ENCODE data around the gene IRS1.

IRS1 gene

DNA sequence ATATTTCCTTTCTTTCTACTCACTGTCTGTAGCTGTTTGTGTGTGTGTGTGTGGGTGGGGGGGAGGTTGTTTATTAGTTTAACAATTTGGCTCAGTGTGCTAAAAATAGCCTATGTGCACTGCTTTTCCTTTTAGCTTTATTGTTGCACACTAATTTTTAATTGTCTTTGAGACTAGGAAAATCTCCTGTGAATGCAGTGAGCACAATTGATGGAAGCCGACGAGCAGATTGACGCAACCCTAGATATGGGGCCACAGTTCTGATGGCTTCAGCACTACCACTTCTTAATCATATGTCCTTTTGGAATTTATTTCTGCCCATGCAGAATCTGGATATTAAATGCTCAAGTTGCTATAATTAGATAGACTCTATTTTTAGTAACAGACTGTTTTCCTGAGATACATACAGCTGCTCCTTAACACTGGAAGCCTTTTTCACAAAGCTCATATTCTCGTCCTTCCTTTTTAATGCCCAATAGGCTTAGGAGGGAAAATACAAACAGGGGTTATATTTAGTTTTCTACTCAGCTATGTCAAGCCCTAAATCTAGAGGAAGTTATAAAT lies 109.1 kb downstream of the IRS1 start:
- no peaks in the 10 kb centered on the region for H3K9me3 ChIP-seq (ENCODE audit: control insufficient read depth, insufficient read depth, low read length)
- H3K4me3 ChIP-seq (ENCODE audit: low read depth, low read length) = no peak overlapping the region
- H3K9ac ChIP-seq (ENCODE audit: low read depth, low read length) = no peak overlapping the region
- H3K36me3 ChIP-seq (ENCODE audit: control insufficient read depth, insufficient read depth, low read length) = no peaks in the 10 kb centered on the region
- peaks cover 3% of the 10 kb centered on the region for H3K4me1 ChIP-seq (ENCODE audit: control insufficient read depth, insufficient read depth, low read length)
- H3K27me3 ChIP-seq (ENCODE audit: control insufficient read depth, insufficient read depth, low read length) = no peaks in the 10 kb centered on the region

DNA sequence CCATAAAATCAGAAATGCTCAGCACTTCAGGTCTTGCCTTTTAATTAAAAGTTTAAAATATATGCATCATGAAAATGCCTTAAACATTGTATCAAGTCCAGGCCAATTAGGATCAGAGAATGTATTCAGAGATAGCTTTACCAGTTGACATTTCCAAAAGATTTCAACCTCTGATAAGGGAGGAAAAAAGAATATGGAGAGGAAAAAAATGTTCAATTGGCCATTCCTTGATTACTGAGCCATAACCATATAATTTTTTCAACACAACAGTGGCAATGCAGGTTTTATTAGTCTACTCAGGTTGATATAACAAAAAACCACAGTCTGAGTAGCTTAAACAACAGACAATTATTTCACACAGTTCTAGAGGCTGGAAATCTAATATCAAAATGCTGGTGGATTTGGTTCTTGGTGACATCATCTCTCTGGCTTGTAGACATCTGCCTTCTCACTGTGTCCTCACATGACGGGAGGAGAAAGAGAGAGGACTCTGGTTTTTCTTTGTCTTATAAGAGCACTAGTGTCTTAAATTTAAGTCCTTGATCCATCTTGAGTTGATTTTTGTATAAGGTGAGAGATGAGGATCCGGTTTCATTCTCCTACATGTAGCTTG lies 111.9 kb downstream of the IRS1 start:
- Histone ChIP-seq H3K27me3 (ENCODE audit: control insufficient read depth, insufficient read depth, low read length) (no peaks in the 10 kb centered on the region), H3K36me3 (ENCODE audit: control insufficient read depth, insufficient read depth, low read length) (no peaks in the 10 kb centered on the region), H3K4me1 (ENCODE audit: control insufficient read depth, insufficient read depth, low read length) (no peaks in the 10 kb centered on the region), H3K4me3 (ENCODE audit: low read depth, low read length) (no peak overlapping the region), H3K9me3 (ENCODE audit: control insufficient read depth, insufficient read depth, low read length) (no peaks in the 10 kb centered on the region), H3K9ac (ENCODE audit: low read depth, low read length) (no peak overlapping the region)

DNA sequence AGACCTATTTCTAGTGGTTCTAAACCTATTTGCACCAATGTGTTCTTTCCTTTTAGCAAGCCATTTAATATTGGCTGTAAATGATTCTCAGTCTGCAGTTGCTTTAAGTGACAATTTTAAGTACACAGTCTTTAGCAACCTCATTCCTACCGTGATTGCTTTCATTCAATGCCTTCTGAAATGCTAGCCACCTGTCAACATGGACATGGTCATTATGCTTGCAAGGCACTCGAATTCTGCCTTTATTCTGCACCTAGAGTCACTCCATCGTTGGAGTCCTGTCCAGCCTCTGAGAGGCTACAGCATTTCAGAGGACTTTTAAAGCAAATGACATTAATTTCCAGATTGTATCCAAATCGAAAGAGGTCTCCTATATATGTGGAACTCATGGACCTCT lies 115.1 kb downstream of the IRS1 start:
- H3K9ac ChIP-seq (ENCODE audit: low read depth, low read length) = no peak overlapping the region
- H3K4me1 ChIP-seq (ENCODE audit: control insufficient read depth, insufficient read depth, low read length) = no peaks in the 10 kb centered on the region
- H3K27me3 ChIP-seq (ENCODE audit: control insufficient read depth, insufficient read depth, low read length) = no peaks in the 10 kb centered on the region
- no peak overlapping the region for H3K4me3 ChIP-seq (ENCODE audit: low read depth, low read length)
- no peaks in the 10 kb centered on the region for H3K36me3 ChIP-seq (ENCODE audit: control insufficient read depth, insufficient read depth, low read length)
- no peaks in the 10 kb centered on the region for H3K9me3 ChIP-seq (ENCODE audit: control insufficient read depth, insufficient read depth, low read length)

DNA sequence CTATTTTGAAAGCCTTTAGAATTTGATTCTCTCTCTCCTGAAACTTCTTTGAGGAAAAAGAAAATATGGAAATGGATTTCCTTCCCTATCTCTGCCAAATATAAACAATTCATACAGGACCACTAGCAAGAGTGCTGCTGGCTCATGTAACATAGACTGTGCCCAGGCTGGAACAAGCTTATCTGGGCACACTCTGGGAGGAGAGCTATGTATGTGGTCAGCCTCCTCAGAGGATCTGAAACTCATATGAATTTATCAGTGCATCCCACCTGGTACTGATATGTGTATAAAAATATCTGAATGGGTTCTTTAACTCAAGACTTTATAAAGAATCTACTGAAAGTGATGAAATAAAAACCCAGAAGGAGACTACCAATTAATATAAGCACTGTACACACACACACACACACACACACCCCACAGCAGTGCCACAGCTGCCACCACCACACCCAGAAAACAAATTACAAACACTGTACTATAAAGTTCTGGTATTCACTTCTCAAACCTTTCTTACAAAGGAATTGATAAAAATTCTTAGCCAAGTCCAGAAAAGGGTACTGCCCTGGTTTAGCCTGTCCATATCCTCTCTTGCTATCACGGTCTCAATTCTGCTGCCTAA lies 115.6 kb downstream of the IRS1 start:
- Histone ChIP-seq H3K4me3 (ENCODE audit: low read depth, low read length) (no peak overlapping the region), H3K36me3 (ENCODE audit: control insufficient read depth, insufficient read depth, low read length) (no peaks in the 10 kb centered on the region), H3K9ac (ENCODE audit: low read depth, low read length) (no peak overlapping the region), H3K4me1 (ENCODE audit: control insufficient read depth, insufficient read depth, low read length) (no peaks in the 10 kb centered on the region), H3K9me3 (ENCODE audit: control insufficient read depth, insufficient read depth, low read length) (no peaks in the 10 kb centered on the region), H3K27me3 (ENCODE audit: control insufficient read depth, insufficient read depth, low read length) (no peaks in the 10 kb centered on the region)

DNA sequence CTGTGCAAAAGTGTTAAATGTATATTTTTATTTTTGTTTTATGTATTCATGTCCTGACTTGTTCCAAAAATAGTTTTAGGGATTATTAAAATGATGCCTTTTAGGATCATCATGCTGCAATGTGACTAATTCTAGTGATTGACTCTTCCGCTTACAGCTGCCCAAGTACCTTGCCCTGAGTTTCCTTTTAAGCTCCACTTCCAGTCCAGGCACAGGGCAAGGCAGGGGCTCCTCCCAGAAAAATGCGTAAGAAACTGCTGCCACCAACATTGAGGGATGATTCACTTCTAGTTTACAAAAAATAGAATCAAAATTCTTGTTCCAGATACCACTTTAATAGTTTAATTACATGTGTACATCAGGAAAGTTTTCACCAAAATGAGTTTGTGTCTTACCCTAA lies 116.4 kb downstream of the IRS1 start:
- Histone ChIP-seq H3K9ac (ENCODE audit: low read depth, low read length) (no peak overlapping the region), H3K4me3 (ENCODE audit: low read depth, low read length) (no peak overlapping the region), H3K4me1 (ENCODE audit: control insufficient read depth, insufficient read depth, low read length) (no peaks in the 10 kb centered on the region), H3K9me3 (ENCODE audit: control insufficient read depth, insufficient read depth, low read length) (no peaks in the 10 kb centered on the region), H3K36me3 (ENCODE audit: control insufficient read depth, insufficient read depth, low read length) (no peaks in the 10 kb centered on the region), H3K27me3 (ENCODE audit: control insufficient read depth, insufficient read depth, low read length) (no peaks in the 10 kb centered on the region)

Data from iPS-15b (cell line).